Calu3 (cell line): ENCODE results near the gene CPEB3. TPM values are rescaled to one million over a fixed set of nuclear protein-coding genes. Genes with fewer than 3 reads are reported as not detected.

Experiments used
- BruUV-seq: library from RNA; stranded (reverse); fragments of 400-500 nt; replicated peaks from 2 replicates; lab custom pipeline; 2021; lab: Mats Ljungman, UMichigan
- CTCF ChIA-PET: fragments of 300-600 bp; sonication (Branson Sonifier 250); formaldehyde crosslinking; loops from one replicate; lab custom pipeline; 2022; ENCODE audit warnings: antibody characterized with exemption; lab: Charles Lee
- DNase-seq: peaks from one replicate; pipeline ENCODE4 v3.0.0; 2022
- H3K27ac Mint-ChIP-seq: one replicate; pipeline ENCODE4 v1.8.0; 2022; ENCODE audit warnings: mixed read lengths; ENCODE audit not compliant: unreplicated experiment
- H3K27me3 Mint-ChIP-seq: one replicate; pipeline ENCODE4 v1.8.0; 2022; ENCODE audit warnings: mixed read lengths; ENCODE audit not compliant: unreplicated experiment
- H3K36me3 Mint-ChIP-seq: one replicate; pipeline ENCODE4 v1.8.0; 2022; ENCODE audit warnings: mild to moderate bottlenecking, moderate library complexity, mixed read lengths; ENCODE audit not compliant: insufficient read depth, unreplicated experiment
- H3K4me1 Mint-ChIP-seq: one replicate; pipeline ENCODE4 v1.8.0; 2022; ENCODE audit warnings: mild to moderate bottlenecking, low read depth, mixed read lengths; ENCODE audit not compliant: unreplicated experiment
- H3K4me3 Mint-ChIP-seq: one replicate; pipeline ENCODE4 v1.8.0; 2022; ENCODE audit warnings: mild to moderate bottlenecking, low read depth, moderate library complexity, mixed read lengths; ENCODE audit not compliant: unreplicated experiment
- H3K9me3 Mint-ChIP-seq: one replicate; pipeline ENCODE4 v1.8.0; 2022; ENCODE audit warnings: low read depth, mixed read lengths; ENCODE audit not compliant: unreplicated experiment
- CTCF ChIP-seq: fragments of 200-600 bp; IDR thresholded peaks from one replicate; pipeline ENCODE4 v1.8.0; 2022; ENCODE audit warnings: antibody characterized with exemption; ENCODE audit not compliant: unreplicated experiment
- intact Hi-C: fragments of 100-400 bp; cut with micrococcal nuclease; formaldehyde crosslinking; loops from one replicate; pipeline ENCODE4 v1.10.0; 2022; ENCODE audit not compliant: unreplicated experiment
- total RNA-seq: library from RNA; stranded (reverse); gene quantifications from 2 replicates; pipeline ENCODE4 v1.2.3, GENCODE V29; 2022

The CPEB3 gene
- total RNA-seq, 1 experiment from 2014 or later: 2.8 TPM

GRCh38 chr10:92003258-92003657 is 287.6 kb downstream of the CPEB3 start:
- Mint-ChIP-seq H3K27me3 (no peaks in the 10 kb centered on the region), H3K9me3 (no peaks in the 10 kb centered on the region), H3K27ac (no peak overlapping the region), H3K4me3 (no peak overlapping the region), H3K36me3 (no peaks in the 10 kb centered on the region), H3K4me1 (no peaks in the 10 kb centered on the region)
- no peak for DNase-seq
- intact Hi-C loops: no loop called here
- CTCF ChIA-PET: no interaction called here
- no peak for TF ChIP-seq CTCF
- BruUV-seq: no TSS peak

- DNase-seq: no peak
- CTCF ChIA-PET: no interaction called here
- no TSS peak for BruUV-seq
- H3K27ac Mint-ChIP-seq: no peak overlapping the region
- no peak overlapping the region for H3K4me3 Mint-ChIP-seq
- H3K36me3 Mint-ChIP-seq: no peaks in the 10 kb centered on the region
- no peaks in the 10 kb centered on the region for H3K9me3 Mint-ChIP-seq
- intact Hi-C loops: no loop called here
- H3K27me3 Mint-ChIP-seq: no peaks in the 10 kb centered on the region
- no peak for TF ChIP-seq CTCF
- no peaks in the 10 kb centered on the region for H3K4me1 Mint-ChIP-seq
Measured at GRCh38 chr10:92001995-92002394, 288.9 kb downstream of the CPEB3 start.

GRCh38 chr10:92001581-92001980 is 289.3 kb downstream of the CPEB3 start:
- no peak for TF ChIP-seq CTCF
- no peak for DNase-seq
- Mint-ChIP-seq H3K27me3 (no peaks in the 10 kb centered on the region), H3K4me3 (no peak overlapping the region), H3K27ac (no peak overlapping the region), H3K4me1 (no peaks in the 10 kb centered on the region), H3K36me3 (no peaks in the 10 kb centered on the region), H3K9me3 (no peaks in the 10 kb centered on the region)
- BruUV-seq: no TSS peak
- CTCF ChIA-PET: no interaction called here
- intact Hi-C loops: no loop called here

Other genes with a start within 250 kb of the CPEB3 start
- 27.1 and 28.1 TPM in 2 replicates for gene MARCHF5, start 89 bp upstream of the CPEB3 start, total RNA-seq